GM23338 (cell line): ENCODE measurements around the gene SERGEF.
A peak's percentile ranks its signal among the peaks of the same experiment; 100 is the strongest.

ENCODE experiments used
- EZH2 ChIP-seq: fragments of 200-600 bp; sonication (generic); IDR thresholded peaks from one replicate; pipeline ENCODE4 v1.8.0; 2017; ENCODE audit warnings: antibody characterized with exemption, mild to moderate bottlenecking, low read depth; ENCODE audit not compliant: unreplicated experiment
- STAT1 ChIP-seq: IDR thresholded peaks from one replicate; pipeline ENCODE4 v1.6.1; 2016; ENCODE audit warnings: antibody characterized with exemption; ENCODE audit not compliant: unreplicated experiment
- TF ChIP-seq, protein P1 (sequence below): IDR thresholded peaks from 2 replicates; pipeline ENCODE4 v1.6.1; 2016; ENCODE audit warnings: antibody characterized with exemption
- TF ChIP-seq, protein P2 (sequence below), 2 experiments: fragments of 200-600 bp in 1 of 2; sonication (generic) in 1 of 2; conservative IDR thresholded peaks; 2 replicates each; pipeline versions ENCODE4 v1.5.1 to v1.6.1; 2016 to 2017; ENCODE audit warnings: antibody characterized with exemption in 2 of 2, low read depth in 2 of 2, mild to moderate bottlenecking in 2 of 2, moderate library complexity in 1 of 2

DNA sequence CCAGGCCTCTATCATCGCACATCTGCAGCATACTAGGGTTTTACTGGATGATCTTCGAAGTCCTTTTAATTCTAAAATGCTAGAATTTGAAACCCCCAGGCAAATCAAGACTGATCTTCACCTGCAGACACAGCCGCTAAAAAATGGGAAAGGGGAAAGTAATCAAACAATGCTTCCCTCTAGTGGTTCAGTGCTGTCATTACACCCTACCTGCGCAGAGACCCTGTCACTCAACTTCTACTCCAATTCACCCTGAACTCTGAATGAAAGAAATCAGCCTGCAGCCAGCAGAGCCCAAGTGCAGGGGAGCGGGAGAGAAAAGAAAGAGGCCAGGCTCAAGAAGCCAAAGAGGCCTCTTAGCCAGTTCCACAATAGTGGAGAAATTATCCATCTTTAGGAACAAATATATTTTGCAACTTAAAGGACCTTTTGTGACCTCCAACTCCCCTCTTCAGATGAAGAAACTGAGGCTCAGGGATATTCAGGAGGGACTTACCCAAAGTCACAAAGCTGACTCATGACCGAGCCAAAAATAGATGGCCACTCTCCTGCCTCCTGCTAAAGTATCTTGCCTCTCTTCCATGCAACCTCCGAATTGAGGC lies 33.0 kb downstream of the SERGEF start:
- TF ChIP-seq, protein P1, sequence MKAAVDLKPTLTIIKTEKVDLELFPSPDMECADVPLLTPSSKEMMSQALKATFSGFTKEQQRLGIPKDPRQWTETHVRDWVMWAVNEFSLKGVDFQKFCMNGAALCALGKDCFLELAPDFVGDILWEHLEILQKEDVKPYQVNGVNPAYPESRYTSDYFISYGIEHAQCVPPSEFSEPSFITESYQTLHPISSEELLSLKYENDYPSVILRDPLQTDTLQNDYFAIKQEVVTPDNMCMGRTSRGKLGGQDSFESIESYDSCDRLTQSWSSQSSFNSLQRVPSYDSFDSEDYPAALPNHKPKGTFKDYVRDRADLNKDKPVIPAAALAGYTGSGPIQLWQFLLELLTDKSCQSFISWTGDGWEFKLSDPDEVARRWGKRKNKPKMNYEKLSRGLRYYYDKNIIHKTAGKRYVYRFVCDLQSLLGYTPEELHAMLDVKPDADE, result no peak
- TF ChIP-seq, protein P2, sequence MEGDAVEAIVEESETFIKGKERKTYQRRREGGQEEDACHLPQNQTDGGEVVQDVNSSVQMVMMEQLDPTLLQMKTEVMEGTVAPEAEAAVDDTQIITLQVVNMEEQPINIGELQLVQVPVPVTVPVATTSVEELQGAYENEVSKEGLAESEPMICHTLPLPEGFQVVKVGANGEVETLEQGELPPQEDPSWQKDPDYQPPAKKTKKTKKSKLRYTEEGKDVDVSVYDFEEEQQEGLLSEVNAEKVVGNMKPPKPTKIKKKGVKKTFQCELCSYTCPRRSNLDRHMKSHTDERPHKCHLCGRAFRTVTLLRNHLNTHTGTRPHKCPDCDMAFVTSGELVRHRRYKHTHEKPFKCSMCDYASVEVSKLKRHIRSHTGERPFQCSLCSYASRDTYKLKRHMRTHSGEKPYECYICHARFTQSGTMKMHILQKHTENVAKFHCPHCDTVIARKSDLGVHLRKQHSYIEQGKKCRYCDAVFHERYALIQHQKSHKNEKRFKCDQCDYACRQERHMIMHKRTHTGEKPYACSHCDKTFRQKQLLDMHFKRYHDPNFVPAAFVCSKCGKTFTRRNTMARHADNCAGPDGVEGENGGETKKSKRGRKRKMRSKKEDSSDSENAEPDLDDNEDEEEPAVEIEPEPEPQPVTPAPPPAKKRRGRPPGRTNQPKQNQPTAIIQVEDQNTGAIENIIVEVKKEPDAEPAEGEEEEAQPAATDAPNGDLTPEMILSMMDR (conservative IDR thresholded peaks at IDR 0.05; ENCODE audit: low read depth in 2 of 2), result peak; percentile 79 to 84
- TF ChIP-seq STAT1 (no peak), EZH2 (no peak)
